NCI-H1417 treated with DMSO at 0.1 percent for 48 hours (cell line): ENCODE results near the gene CCDC40.
"Not testable (repeated sequence)": the region's sequence is repeated elsewhere in the genome, so short reads cannot be mapped to it uniquely, and the experiment has no call there.

Experiments used
- DNase-seq: peaks from one replicate; lab custom pipeline; 2025; lab: John Stamatoyannopoulos, UW

The CCDC40 gene, protein sequence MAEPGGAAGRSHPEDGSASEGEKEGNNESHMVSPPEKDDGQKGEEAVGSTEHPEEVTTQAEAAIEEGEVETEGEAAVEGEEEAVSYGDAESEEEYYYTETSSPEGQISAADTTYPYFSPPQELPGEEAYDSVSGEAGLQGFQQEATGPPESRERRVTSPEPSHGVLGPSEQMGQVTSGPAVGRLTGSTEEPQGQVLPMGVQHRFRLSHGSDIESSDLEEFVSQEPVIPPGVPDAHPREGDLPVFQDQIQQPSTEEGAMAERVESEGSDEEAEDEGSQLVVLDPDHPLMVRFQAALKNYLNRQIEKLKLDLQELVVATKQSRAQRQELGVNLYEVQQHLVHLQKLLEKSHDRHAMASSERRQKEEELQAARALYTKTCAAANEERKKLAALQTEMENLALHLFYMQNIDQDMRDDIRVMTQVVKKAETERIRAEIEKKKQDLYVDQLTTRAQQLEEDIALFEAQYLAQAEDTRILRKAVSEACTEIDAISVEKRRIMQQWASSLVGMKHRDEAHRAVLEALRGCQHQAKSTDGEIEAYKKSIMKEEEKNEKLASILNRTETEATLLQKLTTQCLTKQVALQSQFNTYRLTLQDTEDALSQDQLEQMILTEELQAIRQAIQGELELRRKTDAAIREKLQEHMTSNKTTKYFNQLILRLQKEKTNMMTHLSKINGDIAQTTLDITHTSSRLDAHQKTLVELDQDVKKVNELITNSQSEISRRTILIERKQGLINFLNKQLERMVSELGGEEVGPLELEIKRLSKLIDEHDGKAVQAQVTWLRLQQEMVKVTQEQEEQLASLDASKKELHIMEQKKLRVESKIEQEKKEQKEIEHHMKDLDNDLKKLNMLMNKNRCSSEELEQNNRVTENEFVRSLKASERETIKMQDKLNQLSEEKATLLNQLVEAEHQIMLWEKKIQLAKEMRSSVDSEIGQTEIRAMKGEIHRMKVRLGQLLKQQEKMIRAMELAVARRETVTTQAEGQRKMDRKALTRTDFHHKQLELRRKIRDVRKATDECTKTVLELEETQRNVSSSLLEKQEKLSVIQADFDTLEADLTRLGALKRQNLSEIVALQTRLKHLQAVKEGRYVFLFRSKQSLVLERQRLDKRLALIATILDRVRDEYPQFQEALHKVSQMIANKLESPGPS

DNA sequence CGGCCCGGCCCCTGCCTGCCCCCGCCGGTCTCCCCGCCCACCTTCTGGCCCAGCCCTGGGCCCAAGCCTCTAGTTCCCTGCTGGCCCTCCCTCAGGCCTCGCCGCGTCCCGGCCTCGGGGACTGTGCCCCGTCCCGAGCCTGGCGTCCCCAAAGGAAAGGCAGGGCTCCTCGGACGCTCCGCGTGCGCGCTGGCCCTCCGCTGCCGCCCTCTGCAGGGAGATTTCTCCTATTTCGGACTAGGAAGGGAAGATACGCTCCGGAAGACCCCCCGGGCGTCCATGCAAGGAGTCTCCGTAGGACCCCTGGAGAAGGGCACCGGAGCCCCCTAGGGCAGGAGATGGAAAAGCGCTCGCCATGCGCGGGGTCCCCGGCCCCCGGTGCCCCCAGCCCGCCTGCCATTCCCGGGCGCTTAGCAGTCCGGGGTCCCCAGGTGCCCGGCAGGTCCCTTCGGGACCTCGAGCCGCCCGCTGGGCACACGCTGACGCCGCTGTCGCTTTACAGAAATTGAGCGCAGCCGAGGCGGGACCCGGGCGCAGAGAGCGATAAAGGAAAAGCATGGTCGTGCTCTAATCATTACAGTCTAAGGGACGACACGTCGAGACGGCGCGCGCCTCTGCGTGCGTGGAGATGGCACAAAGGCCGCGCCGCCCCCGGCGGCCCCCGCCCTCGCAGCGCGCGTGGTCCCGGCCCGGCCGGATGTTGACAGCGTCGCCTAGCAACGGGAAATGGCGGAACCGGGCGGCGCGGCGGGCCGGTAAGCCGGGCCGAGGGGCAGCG lies at the start of gene CCDC40:
Gene CCDC40, plus strand, starts transcription at position 706 of the 778 bp plus-strand sequence. Its CDS starts 21 bp downstream, at position 727.
- peak; percentile 64 for DNase-seq

DNA sequence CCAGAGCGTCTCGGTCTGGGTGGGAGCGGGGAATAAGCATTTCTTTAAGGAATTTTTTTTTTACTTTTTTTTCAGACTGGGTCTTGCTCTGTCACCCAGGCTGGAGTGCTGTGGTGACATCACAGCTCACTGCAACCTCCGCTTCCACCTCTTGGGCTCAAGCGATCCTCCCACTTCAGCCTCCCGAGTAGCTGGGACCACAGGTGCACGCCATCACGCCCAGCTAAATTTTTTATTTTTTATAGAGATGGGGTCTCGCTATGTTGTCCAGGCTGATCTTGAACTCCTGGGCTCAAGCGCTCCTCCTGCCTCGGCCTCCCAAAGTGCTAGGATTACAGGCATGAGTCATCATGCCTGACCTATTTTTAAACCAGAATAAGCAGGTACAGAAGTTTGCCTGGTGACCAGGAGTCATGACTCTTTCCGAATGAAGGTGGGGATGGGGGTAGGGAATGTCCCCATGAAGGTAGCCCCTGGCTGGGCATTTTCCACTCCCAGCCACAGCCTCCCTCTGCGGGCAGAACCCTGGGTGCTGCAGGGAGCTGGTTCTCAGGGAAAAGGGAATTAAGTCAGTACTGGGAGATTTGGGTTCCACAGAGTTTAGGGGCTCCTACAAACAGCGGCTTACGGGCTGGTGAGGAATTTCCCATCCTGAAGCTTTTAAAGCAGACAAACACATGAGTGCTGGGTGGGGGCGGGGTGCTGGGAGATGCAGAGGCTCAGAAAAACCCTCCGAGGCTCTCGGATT lies 49.1 kb upstream of the CCDC40 start:
- no peak for DNase-seq

- no peak for DNase-seq
Measured at GRCh38 chr17:79987935-79988184, 48.6 kb upstream of the CCDC40 start.

- no peak for DNase-seq
Measured at GRCh38 chr17:79988185-79988971, 48.1 kb upstream of the CCDC40 start.

DNA sequence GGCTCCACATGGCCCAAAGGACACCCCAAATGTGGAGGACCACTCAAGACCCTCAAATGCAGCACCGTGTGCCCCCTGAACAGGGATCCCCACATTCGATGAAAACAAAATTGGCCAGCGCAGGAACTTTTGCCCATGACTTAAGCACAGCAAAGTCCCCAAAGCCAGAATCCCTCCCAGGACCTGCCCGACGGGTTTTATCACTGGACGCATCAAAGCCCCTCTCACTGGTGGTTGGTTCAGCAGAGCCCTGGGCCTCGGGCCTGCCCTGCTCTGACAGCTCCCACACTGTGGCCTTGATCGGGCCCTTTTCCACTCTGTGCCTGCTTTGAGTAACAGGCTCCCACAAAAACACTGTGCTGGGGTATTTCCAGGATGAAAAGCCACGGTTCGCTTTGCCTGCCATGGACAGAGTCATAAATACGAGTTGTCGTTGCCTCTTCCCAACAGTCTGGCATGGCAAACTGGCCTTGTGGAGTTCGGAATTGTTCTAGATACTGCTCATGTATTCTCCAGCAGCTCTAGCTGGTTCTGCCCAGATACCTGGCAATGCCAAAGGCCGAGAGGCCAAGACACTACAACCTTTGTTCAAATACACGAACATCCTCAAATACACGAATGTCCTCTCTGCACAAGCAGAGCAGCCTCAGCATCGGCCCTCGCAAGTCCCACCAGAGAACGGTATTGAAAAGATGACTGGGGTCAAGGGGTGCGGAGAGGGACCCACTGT lies 47.2 kb upstream of the CCDC40 start:
- DNase-seq, result no peak

DNA sequence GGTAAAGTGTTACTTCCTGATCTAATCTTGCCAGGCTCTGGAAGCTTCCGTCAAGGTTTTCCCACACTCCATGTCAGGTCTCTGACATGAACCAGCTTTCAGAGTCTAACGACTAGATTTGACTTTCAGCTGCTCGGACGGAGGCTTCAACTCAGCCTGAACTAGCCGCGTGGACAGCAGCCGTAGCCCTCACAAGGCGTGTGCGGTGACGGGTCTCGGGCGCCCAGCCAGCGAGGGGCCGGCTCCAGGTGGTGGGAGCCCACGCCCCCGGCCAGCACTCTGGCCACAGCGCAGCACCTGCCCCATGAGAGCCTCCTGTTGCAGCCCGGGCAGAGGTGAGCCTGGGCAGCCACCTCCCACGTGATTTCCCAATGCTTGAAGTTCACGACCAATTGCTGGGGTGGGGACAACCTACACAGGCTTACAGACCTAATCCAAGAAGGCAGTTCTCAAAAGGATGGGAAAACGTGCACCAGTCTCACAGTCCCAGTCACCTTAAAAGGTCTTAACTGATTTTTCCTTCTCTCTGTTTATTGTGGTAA lies 46.3 kb upstream of the CCDC40 start:
- DNase-seq, result no peak

DNA sequence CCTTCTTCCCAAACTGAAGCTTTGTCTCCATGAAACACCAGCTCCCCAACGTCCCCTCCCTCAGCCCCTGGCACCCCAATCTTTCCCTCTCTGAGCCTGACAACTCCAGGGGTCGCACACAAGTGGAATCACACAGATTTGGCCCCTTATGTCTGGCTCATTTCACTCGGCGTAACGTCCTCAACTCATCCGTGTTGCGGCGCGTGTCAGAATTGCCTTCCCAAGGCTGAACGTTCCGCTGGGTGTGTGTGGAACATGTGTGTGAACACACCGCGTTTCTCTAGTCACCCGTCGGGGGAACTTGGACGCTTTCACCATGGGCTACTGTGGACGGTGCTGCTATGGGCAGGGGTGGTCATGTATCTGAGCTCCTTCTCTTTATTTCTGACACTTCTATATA lies 45.7 kb upstream of the CCDC40 start:
- DNase-seq, result no peak

DNA sequence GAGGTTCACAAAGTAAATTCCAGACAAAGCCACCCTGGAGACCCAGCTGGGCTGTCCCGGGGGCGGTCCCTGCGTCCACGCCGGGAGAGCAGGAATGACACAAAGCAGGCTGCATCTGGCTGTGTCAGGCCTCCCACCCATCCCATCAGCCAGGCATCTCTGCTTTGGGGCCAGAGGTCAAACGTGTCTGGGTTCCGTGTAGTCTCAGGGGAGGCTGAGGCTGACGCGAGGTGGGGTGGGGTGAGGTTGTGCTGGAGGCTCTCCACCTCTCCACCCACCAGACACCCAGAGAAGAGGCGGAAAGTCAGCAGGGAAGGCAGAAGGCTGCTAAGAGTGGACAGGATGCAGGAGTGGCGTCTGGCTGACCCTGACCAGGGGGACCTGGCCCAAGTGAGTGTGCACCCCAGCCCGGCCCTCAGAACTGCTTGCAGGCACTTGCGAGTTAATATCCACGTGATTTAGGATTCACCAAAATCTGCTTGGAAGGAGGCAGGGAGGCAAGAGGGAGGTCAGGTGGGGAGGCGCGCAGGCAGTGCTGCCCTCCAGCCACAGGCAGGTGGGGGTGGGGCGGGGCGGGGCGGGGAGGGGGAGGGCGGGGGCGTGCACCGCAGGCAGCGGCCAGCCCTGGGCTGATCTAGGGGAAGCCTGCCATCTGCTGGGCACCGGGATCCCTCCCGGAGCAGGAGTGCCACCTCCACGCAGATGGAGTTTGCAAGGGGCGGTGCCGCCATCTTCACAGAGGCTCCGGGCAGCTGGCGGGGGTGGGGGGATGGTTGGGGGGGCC lies 45.1 kb upstream of the CCDC40 start:
- DNase-seq, result peak; percentile 46

GRCh38 chr17:79991924-79992648 lies 44.4 kb upstream of the CCDC40 start:
- DNase-seq, result no peak

DNA sequence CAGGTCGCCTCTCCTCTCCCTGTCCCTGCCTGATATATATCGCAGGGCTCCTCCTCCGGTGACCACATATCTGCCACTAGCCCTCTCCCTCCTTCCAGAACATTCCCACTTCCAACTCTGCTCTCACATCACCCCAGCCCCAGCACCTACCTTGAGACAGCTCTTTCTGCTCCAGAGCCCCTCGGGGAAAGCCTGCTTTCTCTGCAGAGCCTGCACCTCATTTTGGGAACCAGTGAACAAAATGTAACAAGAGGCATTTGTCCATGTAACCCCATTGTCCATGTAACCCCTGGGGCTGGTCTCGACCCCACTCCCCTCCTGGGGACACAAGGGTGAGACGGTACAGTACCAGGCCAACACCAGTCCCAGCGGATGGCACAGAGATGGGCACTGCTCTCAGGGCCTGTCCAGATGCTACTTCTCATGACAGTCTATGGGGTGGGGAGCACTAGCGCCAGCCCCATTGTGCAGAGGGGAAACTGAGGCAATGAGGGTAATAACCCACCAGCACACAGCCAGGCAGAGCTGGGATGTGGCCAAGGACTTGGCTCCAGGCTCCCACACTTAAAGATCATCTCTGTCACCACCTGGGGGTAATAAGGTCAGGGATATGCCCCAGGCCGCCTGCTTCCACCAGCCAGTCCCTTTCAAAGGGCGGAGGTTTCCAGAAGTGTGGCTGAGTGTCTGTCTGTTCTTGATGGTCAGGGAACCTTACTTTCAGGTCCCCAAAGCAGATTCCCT lies 43.6 kb upstream of the CCDC40 start:
- DNase-seq, result no peak

- DNase-seq, result no peak
Measured at GRCh38 chr17:79993390-79994227, 42.8 kb upstream of the CCDC40 start.

GRCh38 chr17:79994228-79994569 lies 42.2 kb upstream of the CCDC40 start:
- DNase-seq, result not testable (repeated sequence)

- no peak for DNase-seq
Measured at GRCh38 chr17:79994602-79995001, 41.8 kb upstream of the CCDC40 start.

DNA sequence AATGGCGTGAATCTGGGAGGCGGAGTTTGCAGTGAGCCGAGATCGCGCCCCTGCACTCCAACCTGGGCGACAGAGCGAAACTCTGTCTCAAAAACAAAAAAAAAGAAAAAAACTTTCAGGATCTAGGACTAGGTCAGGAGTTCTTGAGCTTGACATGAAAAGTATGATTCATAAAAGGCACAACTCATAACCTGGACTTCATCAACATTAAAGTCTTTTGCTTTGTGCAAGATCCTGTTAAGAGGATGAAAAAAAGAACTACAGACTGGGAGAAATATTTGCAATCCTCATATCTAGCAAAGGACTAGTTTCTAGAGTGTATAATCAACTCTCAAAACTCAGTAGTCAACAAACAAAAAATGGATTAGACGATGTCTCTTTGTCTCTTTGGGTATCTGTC lies 40.7 kb upstream of the CCDC40 start:
- DNase-seq, result no peak

- DNase-seq, result no peak
Measured at GRCh38 chr17:79996291-79996690, 40.2 kb upstream of the CCDC40 start.

- no peak for DNase-seq
Measured at GRCh38 chr17:79997011-79997660, 39.3 kb upstream of the CCDC40 start.
